Keratinocyte (primary cell): ENCODE data around the gene LPAR1. TPM values are rescaled to one million over a fixed set of nuclear protein-coding genes. Genes with fewer than 3 reads are reported as not detected.

ENCODE experiments used
- DNase-seq: peaks from one replicate; pipeline ENCODE4 v3.0.0-alpha.2; 2011; ENCODE audit warnings: low read depth, missing footprints, low spot score
- FAIRE-seq: peaks from 2 replicates; lab custom pipeline; 2011; peaks lifted over from hg19 to GRCh38; lab: Jason Lieb, UNC
- H2AFZ ChIP-seq: 2 replicates; pipeline ENCODE4 v1.6.0; 2012; ENCODE audit warnings: low read length, control low read depth, inconsistent platforms; ENCODE audit not compliant: control insufficient read depth
- H3K27ac ChIP-seq: 2 replicates; pipeline ENCODE4 v1.5.1; 2011; ENCODE audit warnings: low read length; ENCODE audit not compliant: control insufficient read depth, insufficient read depth
- H3K27me3 ChIP-seq: 3 replicates; pipeline ENCODE4 v1.6.0; 2011; ENCODE audit warnings: low read length; ENCODE audit not compliant: control insufficient read depth, insufficient read depth; ENCODE audit errors: extremely low read depth
- H3K36me3 ChIP-seq, 2 experiments: 2 replicates in 1 of 2; 3 replicates in 1 of 2; pipeline ENCODE4 v1.5.1; 2011; ENCODE audit warnings: low read length in 2 of 2, mild to moderate bottlenecking in 1 of 2; ENCODE audit not compliant: control insufficient read depth in 2 of 2, insufficient read depth in 2 of 2; ENCODE audit errors: extremely low read depth in 1 of 2
- H3K4me1 ChIP-seq: 3 replicates; pipeline ENCODE4 v1.5.1; 2011; ENCODE audit warnings: low read length; ENCODE audit not compliant: control insufficient read depth, insufficient read depth; ENCODE audit errors: extremely low read depth
- H3K4me2 ChIP-seq: 3 replicates; pipeline ENCODE4 v1.6.0; 2011; ENCODE audit warnings: low read depth, low read length; ENCODE audit not compliant: control insufficient read depth, insufficient read depth; ENCODE audit errors: extremely low read depth
- H3K4me3 ChIP-seq, 3 experiments: fragments of 200-600 bp in 1 of 3; sonication (generic) in 1 of 3; 2 replicates in 2 of 3; 3 replicates in 1 of 3; pipeline ENCODE4 v1.5.1; 2011 to 2016; ENCODE audit warnings: low read length in 3 of 3, mild to moderate bottlenecking in 3 of 3, control low read depth in 2 of 3, inconsistent platforms in 1 of 3, low read depth in 1 of 3, mixed read lengths in 1 of 3, mixed run types in 1 of 3, moderate library complexity in 1 of 3; ENCODE audit not compliant: control insufficient read depth in 2 of 3, insufficient read depth in 2 of 3; ENCODE audit errors: extremely low read depth in 1 of 3
- H3K79me2 ChIP-seq: 2 replicates; pipeline ENCODE4 v1.6.0; 2012; ENCODE audit warnings: low read length; ENCODE audit not compliant: control insufficient read depth, insufficient read depth
- H3K9ac ChIP-seq: 3 replicates; pipeline ENCODE4 v1.6.0; 2011; ENCODE audit warnings: low read length; ENCODE audit not compliant: control insufficient read depth, insufficient read depth; ENCODE audit errors: extremely low read depth
- H3K9me1 ChIP-seq: 3 replicates; pipeline ENCODE4 v1.6.0; 2011; ENCODE audit warnings: low read length; ENCODE audit not compliant: control insufficient read depth, insufficient read depth; ENCODE audit errors: extremely low read depth
- H3K9me3 ChIP-seq: 2 replicates; pipeline ENCODE4 v1.5.1; 2012; ENCODE audit warnings: low read depth, low read length; ENCODE audit not compliant: control insufficient read depth
- H4K20me1 ChIP-seq: 3 replicates; pipeline ENCODE4 v1.6.0; 2011; ENCODE audit warnings: low read length; ENCODE audit not compliant: control insufficient read depth, insufficient read depth; ENCODE audit errors: extremely low read depth
- CTCF ChIP-seq, 3 experiments: IDR thresholded peaks in 1 of 3; conservative IDR thresholded peaks in 1 of 3; optimal IDR thresholded peaks in 1 of 3; 2 replicates in 2 of 3; 3 replicates in 1 of 3; pipeline versions ENCODE3 to v1.5.1; 2011; ENCODE audit warnings: low read length in 3 of 3, mild to moderate bottlenecking in 3 of 3, moderate library complexity in 2 of 3, control low read depth in 1 of 3, inconsistent platforms in 1 of 3; ENCODE audit not compliant: insufficient read depth in 2 of 3; ENCODE audit errors: extremely low read depth in 1 of 3
- EZH2 ChIP-seq: IDR thresholded peaks from one replicate; pipeline ENCODE4 v1.6.1; 2012; ENCODE audit warnings: inconsistent platforms, mild to moderate bottlenecking, low read length, moderate library complexity
- dilution Hi-C: fragments of 300-500 bp; cut with MboI; formaldehyde crosslinking; loops from one replicate; pipeline ENCODE4 v1.7.0; 2020; ENCODE audit warnings: low sequenced_read_pairs; ENCODE audit not compliant: extremely low pct_ligation_motif_present
- polyA plus RNA-seq, 5 experiments: library from polyadenylated mRNA; depleted of rRNA in 3 of 5; stranded (reverse) in 3 of 5; stranded (forward) in 1 of 5; unstranded in 1 of 5; fragments of >200 nt; gene quantifications; 1 replicate in 1 of 5; 2 replicates in 3 of 5; 3 replicates in 1 of 5; pipeline versions ENCODE4 v1.2.1 to v1.2.3, GENCODE V29; 2011 to 2012; ENCODE audit warnings: missing spikeins in 2 of 5, low read depth in 1 of 5, low replicate concordance in 1 of 5

The LPAR1 gene
- polyA plus RNA-seq, 1 donor (not counting 4 experiments of a cell fraction or from before 2014, with no cell fraction given): 43.2 TPM

GRCh38 chr9:111064160-111064837 is 26.0 kb upstream of the LPAR1 start:
- no peaks in the 10 kb centered on the region for H3K9me3 ChIP-seq
- DNase-seq (no peak), FAIRE-seq (no peak)
- H3K4me1 ChIP-seq: no peaks in the 10 kb centered on the region
- no peaks in the 10 kb centered on the region for H3K9me1 ChIP-seq
- no peaks in the 10 kb centered on the region for H4K20me1 ChIP-seq
- H3K4me2 ChIP-seq: no peak overlapping the region
- H3K27me3 ChIP-seq: peaks cover 20% of the 10 kb centered on the region
- no peak overlapping the region for H2AFZ ChIP-seq
- no peak for TF ChIP-seq CTCF (optimal IDR thresholded peaks at IDR 0.05 in 1 of 3, IDR thresholded peaks at IDR 0.05 in 1 of 3, conservative IDR thresholded peaks at IDR 0.05 in 1 of 3; ENCODE audit: extremely low read depth in 1 of 3, insufficient read depth in 2 of 3, low read length in 3 of 3)
- no peak for TF ChIP-seq EZH2
- no peak overlapping the region for H3K4me3 ChIP-seq
- H3K9ac ChIP-seq: no peak overlapping the region
- H3K36me3 ChIP-seq: no peaks in the 10 kb centered on the region
- no peak overlapping the region for H3K27ac ChIP-seq
- dilution Hi-C loops: no loop called here
- H3K79me2 ChIP-seq: no peaks in the 10 kb centered on the region

- no peaks in the 10 kb centered on the region for H3K79me2 ChIP-seq
- DNase-seq: no peak
- TF ChIP-seq EZH2 (no peak), CTCF (optimal IDR thresholded peaks at IDR 0.05 in 1 of 3, IDR thresholded peaks at IDR 0.05 in 1 of 3, conservative IDR thresholded peaks at IDR 0.05 in 1 of 3; ENCODE audit: extremely low read depth in 1 of 3, insufficient read depth in 2 of 3, low read length in 3 of 3) (no peak)
- H3K27ac ChIP-seq: no peak overlapping the region
- dilution Hi-C loops: no loop called here
- no peak overlapping the region for H3K9ac ChIP-seq
- no peak overlapping the region for H3K4me3 ChIP-seq
- H3K9me3 ChIP-seq: no peaks in the 10 kb centered on the region
- no peaks in the 10 kb centered on the region for H3K36me3 ChIP-seq
- H3K27me3 ChIP-seq: peaks cover 20% of the 10 kb centered on the region
- no peaks in the 10 kb centered on the region for H3K9me1 ChIP-seq
- H2AFZ ChIP-seq: no peak overlapping the region
- H4K20me1 ChIP-seq: no peaks in the 10 kb centered on the region
- FAIRE-seq: no peak
- no peaks in the 10 kb centered on the region for H3K4me1 ChIP-seq
- no peak overlapping the region for H3K4me2 ChIP-seq
Measured at GRCh38 chr9:111063332-111063731, 25.1 kb upstream of the LPAR1 start.
